ENCODE data around the gene C10orf120.

GRCh38 chr10:122674781-122675180, 24.9 kb downstream of the C10orf120 start:
- TF ChIP-seq CTCF (IDR thresholded peaks at IDR 0.05) (no peak), POLR2A (IDR thresholded peaks at IDR 0.05) (no peak)
